SK-N-SH (cell line): ENCODE measurements around the gene TBRG1. TPM values are rescaled to one million over a fixed set of nuclear protein-coding genes. Genes with fewer than 3 reads are reported as not detected.

ENCODE experiments used
- CTCF ChIA-PET: fragments of 300-600, 350-600 bp; formaldehyde crosslinking; extraction: SDS; loops from one replicate; lab custom pipeline; 2021; lab: Yijun Ruan, JAX
- POLR2A ChIA-PET: fragments of 350-600 bp; sonication (Branson Sonifier 250); formaldehyde crosslinking; extraction: SDS; loops from one replicate; lab custom pipeline; 2020; ENCODE audit warnings: antibody characterized with exemption, inconsistent platforms; lab: Yijun Ruan, JAX
- DNase-seq: peaks from one replicate; pipeline ENCODE4 v3.0.0; 2012
- H2AFZ ChIP-seq: fragments of 200-600 bp; sonication (generic); 2 replicates; pipeline ENCODE4 v1.8.1; 2016; ENCODE audit warnings: antibody characterized with exemption, mild to moderate bottlenecking, low read depth
- H3F3A ChIP-seq: fragments of 200-600 bp; sonication (generic); replicated peaks from 2 replicates; pipeline ENCODE3; 2016; ENCODE audit warnings: antibody characterized with exemption, mild to moderate bottlenecking; ENCODE audit not compliant: insufficient read depth
- H3K27ac ChIP-seq, 2 experiments: fragments of 200-500 bp in 1 of 2; fragments of 200-600 bp in 1 of 2; sonication (Bioruptor generic) in 1 of 2; sonication (generic), shearing (Covaris generic) in 1 of 2; 2 replicates each; pipeline versions ENCODE4 v1.5.1 to v1.6.1; 2014 to 2016; ENCODE audit warnings: low read depth in 2 of 2, inconsistent platforms in 1 of 2, low read length in 1 of 2, mild to moderate bottlenecking in 1 of 2, mixed read lengths in 1 of 2
- H3K27me3 ChIP-seq: fragments of 200-600 bp; sonication (generic), shearing (Covaris generic); 2 replicates; pipeline ENCODE4 v1.6.1; 2016; ENCODE audit warnings: mixed run types; ENCODE audit not compliant: insufficient read depth
- H3K36me3 ChIP-seq, 2 experiments: fragments of 200-500 bp in 1 of 2; fragments of 200-600 bp in 1 of 2; sonication (Bioruptor generic) in 1 of 2; sonication (generic) in 1 of 2; replicated peaks in 1 of 2; 2 replicates each; pipeline versions ENCODE3 to v1.5.1; 2014 to 2016; ENCODE audit warnings: low read length in 1 of 2, mild to moderate bottlenecking in 1 of 2; ENCODE audit not compliant: insufficient read depth in 2 of 2, control insufficient read depth in 1 of 2
- H3K4me1 ChIP-seq, 2 experiments: fragments of 200-500 bp in 1 of 2; fragments of 200-600 bp in 1 of 2; sonication (Bioruptor generic) in 1 of 2; sonication (generic), shearing (Covaris generic) in 1 of 2; 2 replicates each; pipeline versions ENCODE4 v1.5.1 to v1.6.1; 2014 to 2016; ENCODE audit warnings: low read depth in 1 of 2, low read length in 1 of 2, mixed run types in 1 of 2; ENCODE audit not compliant: insufficient read depth in 2 of 2, control insufficient read depth in 1 of 2
- H3K4me2 ChIP-seq: fragments of 200-600 bp; sonication (generic), shearing (Covaris generic); 2 replicates; pipeline ENCODE4 v1.6.1; 2017; ENCODE audit warnings: mixed run types
- H3K4me3 ChIP-seq, 2 experiments: fragments of 200-500 bp in 1 of 2; fragments of 200-600 bp in 1 of 2; sonication (Bioruptor generic) in 1 of 2; sonication (generic), shearing (Covaris generic) in 1 of 2; 2 replicates each; pipeline versions ENCODE4 v1.5.1 to v1.8.1; 2014 to 2016; ENCODE audit warnings: low read depth in 2 of 2, inconsistent platforms in 1 of 2, low read length in 1 of 2, mild to moderate bottlenecking in 1 of 2, mixed read lengths in 1 of 2, moderate library complexity in 1 of 2
- H3K79me2 ChIP-seq: fragments of 200-600 bp; sonication (generic); 2 replicates; pipeline ENCODE4 v1.8.1; 2017; ENCODE audit warnings: mild to moderate bottlenecking; ENCODE audit not compliant: insufficient read depth
- H3K9ac ChIP-seq: fragments of 200-600 bp; sonication (generic); 2 replicates; pipeline ENCODE4 v1.6.1; 2017; ENCODE audit warnings: mixed run types
- H3K9me2 ChIP-seq: fragments of 200-600 bp; sonication (generic); 2 replicates; pipeline ENCODE4 v1.6.1; 2017; ENCODE audit warnings: mixed run types
- H3K9me3 ChIP-seq: fragments of 200-600 bp; sonication (generic); 2 replicates; pipeline ENCODE4 v1.6.1; 2017; ENCODE audit warnings: mixed run types, mild to moderate bottlenecking, moderate library complexity
- H4K20me1 ChIP-seq: fragments of 200-600 bp; sonication (generic); 2 replicates; pipeline ENCODE4 v1.6.1; 2017; ENCODE audit warnings: mild to moderate bottlenecking, mixed run types; ENCODE audit not compliant: insufficient read depth
- CTCF ChIP-seq: fragments of 200-600 bp; sonication (generic); IDR thresholded peaks from 2 replicates; pipeline ENCODE4 v1.6.1; 2017; ENCODE audit warnings: antibody characterized with exemption, mild to moderate bottlenecking, moderate library complexity
- ELF1 ChIP-seq: IDR thresholded peaks from 2 replicates; pipeline ENCODE4 v1.4.0; 2012
- EZH2phosphoT487 ChIP-seq: fragments of 200-600 bp; sonication (generic); IDR thresholded peaks from 2 replicates; pipeline ENCODE4 v1.6.1; 2017; ENCODE audit warnings: low read depth, mixed run types, mild to moderate bottlenecking, antibody characterized with exemption, moderate library complexity, borderline replicate concordance
- FOSL2 ChIP-seq: IDR thresholded peaks from 2 replicates; pipeline ENCODE4 v1.4.0; 2012; ENCODE audit warnings: low read depth, mild to moderate bottlenecking, moderate library complexity, borderline replicate concordance
- GABPA ChIP-seq: IDR thresholded peaks from 2 replicates; pipeline ENCODE4 v1.4.0; 2012; ENCODE audit warnings: low read depth, mild to moderate bottlenecking
- MAX ChIP-seq: IDR thresholded peaks from 2 replicates; pipeline ENCODE4 v1.4.0; 2012; ENCODE audit warnings: low read depth
- MXI1 ChIP-seq: IDR thresholded peaks from 2 replicates; pipeline ENCODE4 v1.6.1; 2012; ENCODE audit warnings: mild to moderate bottlenecking, low read depth, low read length, improper control_type of control experiment
- POLR2AphosphoS5 ChIP-seq: IDR thresholded peaks from 2 replicates; pipeline ENCODE4 v1.6.1; 2012; ENCODE audit warnings: low read depth, low read length
- RAD21 ChIP-seq: IDR thresholded peaks from 2 replicates; pipeline ENCODE4 v1.6.1; 2012; ENCODE audit warnings: mild to moderate bottlenecking, low read length
- RXRA ChIP-seq: IDR thresholded peaks from 2 replicates; pipeline ENCODE4 v1.4.0; 2012; ENCODE audit warnings: low read depth, mild to moderate bottlenecking, borderline replicate concordance
- SMC3 ChIP-seq: IDR thresholded peaks from 2 replicates; pipeline ENCODE4 v1.6.1; 2012; ENCODE audit warnings: low read depth, low read length, improper control_type of control experiment
- TAF1 ChIP-seq: IDR thresholded peaks from 2 replicates; pipeline ENCODE4 v1.6.1; 2012; ENCODE audit warnings: low read depth, mild to moderate bottlenecking, low read length, moderate library complexity, borderline replicate concordance
- TCF12 ChIP-seq: IDR thresholded peaks from 2 replicates; pipeline ENCODE4 v1.4.0; 2012
- YY1 ChIP-seq: IDR thresholded peaks from 2 replicates; pipeline ENCODE4 v1.4.0; 2012; ENCODE audit warnings: low read depth, mild to moderate bottlenecking
- WGBS: methylation state at CpG from one replicate; pipeline ENCODE4 v1.1.6; 2017; ENCODE audit warnings: low lambda C conversion rate; 5-methylcytosine and 5-hydroxymethylcytosine counted together
- polyA plus RNA-seq, 3 experiments: library from polyadenylated mRNA; depleted of rRNA; stranded (reverse); fragments of >200 nt; gene quantifications; 2 replicates each; pipeline ENCODE4 v1.2.3, GENCODE V29; 2012
- TF ChIP-seq, protein P1 (sequence below): fragments of 150-350 bp; IDR thresholded peaks from 2 replicates; pipeline ENCODE4 v1.6.1; 2017; ENCODE audit warnings: antibody characterized with exemption, low read length, low read depth, borderline replicate concordance

TBRG1 gene
- polyA plus RNA-seq, 1 of the 3 experiments (the other 2 are of a cell fraction) = 22.0 TPM

DNA sequence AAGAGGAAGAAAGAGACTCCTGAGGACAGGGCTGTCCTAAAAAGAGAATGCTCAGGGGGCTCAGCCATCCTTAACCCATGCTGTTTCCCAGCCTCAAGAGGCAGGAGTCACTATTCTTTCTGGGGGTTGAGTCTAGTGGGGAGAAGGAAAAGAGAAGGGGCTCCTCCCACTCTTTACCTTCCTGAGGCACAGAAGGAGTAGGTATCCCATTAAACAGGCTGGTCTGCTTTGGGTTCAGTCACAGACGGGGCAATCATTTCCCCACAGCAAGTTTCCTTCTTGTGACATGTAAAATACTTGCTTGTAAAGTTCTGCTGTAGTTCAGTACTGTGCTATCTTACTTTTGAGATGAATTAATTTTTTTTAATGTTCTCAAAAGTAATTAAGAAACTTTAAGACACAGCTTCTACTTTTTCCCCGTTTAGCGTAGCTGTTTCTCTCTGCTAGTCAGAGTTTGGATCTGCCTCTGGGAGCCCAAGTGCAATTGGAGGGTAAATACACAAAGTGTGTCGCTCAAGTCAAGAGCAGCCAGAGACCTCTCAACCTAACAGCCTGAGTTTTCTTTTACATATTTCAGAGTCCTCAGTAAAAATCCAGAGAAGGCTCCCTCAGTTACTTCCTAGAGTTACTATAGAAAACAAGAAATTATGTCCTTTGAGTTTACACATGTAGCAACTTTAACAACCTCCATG lies 37.8 kb upstream of the TBRG1 start:
- ChIA-PET CTCF (interaction anchor here (0.6 to 2.7 kb wide), 14 partner anchors 9 to 520 kb away, joined by 3 to 27 read pairs (median 6); partner anchors contain the start of gene OR8A1), POLR2A (no interaction called here)
- H3K9ac ChIP-seq = no peak overlapping the region
- no peaks in the 10 kb centered on the region for H3K79me2 ChIP-seq
- no peak overlapping the region for H3K27ac ChIP-seq
- no peaks in the 10 kb centered on the region for H3K9me2 ChIP-seq
- H3F3A ChIP-seq = no peaks in the 10 kb centered on the region
- no peaks in the 10 kb centered on the region for H4K20me1 ChIP-seq
- H3K4me3 ChIP-seq = no peak overlapping the region
- no peak for DNase-seq
- TF ChIP-seq RXRA (no peak), POLR2AphosphoS5 (no peak), MXI1 (no peak), YY1 (no peak), EZH2phosphoT487 (no peak)
- no peaks in the 10 kb centered on the region for H3K36me3 ChIP-seq
- peaks cover 46% of the 10 kb centered on the region; the same call in 1 of the 2 replicates for H3K27me3 ChIP-seq
- no peak overlapping the region for H3K4me2 ChIP-seq
- H2AFZ ChIP-seq = no peak overlapping the region
- H3K9me3 ChIP-seq = no peaks in the 10 kb centered on the region
- WGBS = 10% methylated on average over 4 of the region's 4 CpGs
- H3K4me1 ChIP-seq = no peaks in the 10 kb centered on the region

DNA sequence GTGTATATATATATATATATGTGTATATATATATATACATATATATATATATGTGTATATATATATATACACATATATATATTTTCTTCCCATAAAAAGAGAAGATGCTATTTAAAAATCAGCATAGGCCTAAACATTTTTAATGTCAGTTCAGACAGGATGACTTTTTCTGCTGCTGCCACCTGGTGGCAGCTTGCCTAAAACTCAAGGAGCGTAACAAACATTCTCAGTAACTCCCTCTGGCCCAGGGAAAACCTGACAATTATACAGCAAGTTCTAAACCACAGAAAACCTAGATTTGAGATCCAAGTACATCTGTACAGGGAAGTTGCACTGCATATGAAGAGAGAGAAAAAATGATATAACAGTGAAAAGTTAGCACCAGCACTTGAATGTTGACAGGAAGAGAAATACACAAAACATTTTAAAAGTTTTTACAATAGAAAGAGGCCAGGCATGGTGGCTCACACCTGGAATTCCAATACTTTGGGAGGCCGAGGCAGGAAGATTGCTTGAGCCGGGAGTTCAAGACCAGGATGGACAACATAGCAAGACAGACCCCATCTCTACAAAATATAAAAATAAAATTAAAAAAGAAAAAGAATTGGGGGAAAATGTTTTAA lies 36.3 kb upstream of the TBRG1 start:
- 0% methylated on average over 3 of the region's 3 CpGs for WGBS
- Histone ChIP-seq H3K27ac (no peak overlapping the region), H3K9me2 (no peaks in the 10 kb centered on the region), H4K20me1 (no peaks in the 10 kb centered on the region), H3K9ac (no peak overlapping the region), H3K36me3 (no peaks in the 10 kb centered on the region), H3K79me2 (no peaks in the 10 kb centered on the region), H3K4me1 (no peaks in the 10 kb centered on the region), H3K4me2 (no peak overlapping the region), H3K27me3 (peaks cover 42% of the 10 kb centered on the region; the same call in 1 of the 2 replicates), H3K9me3 (no peaks in the 10 kb centered on the region), H2AFZ (no peak overlapping the region), H3F3A (no peaks in the 10 kb centered on the region), H3K4me3 (no peak overlapping the region)
- ChIA-PET CTCF (interaction anchor here (0.6 to 2.7 kb wide), 19 partner anchors 9 to 1185 kb away, joined by 3 to 27 read pairs (median 4); partner anchors contain the start of gene TBRG1), POLR2A (no interaction called here)
- peak; percentile 32 for DNase-seq
- TF ChIP-seq ELF1 (no peak), TAF1 (no peak), FOSL2 (no peak), CTCF (peak; percentile 71), MXI1 (no peak), RAD21 (peak; percentile 67), MAX (no peak), GABPA (no peak), SMC3 (peak; percentile 74), TCF12 (no peak)
- TF ChIP-seq, protein P1, sequence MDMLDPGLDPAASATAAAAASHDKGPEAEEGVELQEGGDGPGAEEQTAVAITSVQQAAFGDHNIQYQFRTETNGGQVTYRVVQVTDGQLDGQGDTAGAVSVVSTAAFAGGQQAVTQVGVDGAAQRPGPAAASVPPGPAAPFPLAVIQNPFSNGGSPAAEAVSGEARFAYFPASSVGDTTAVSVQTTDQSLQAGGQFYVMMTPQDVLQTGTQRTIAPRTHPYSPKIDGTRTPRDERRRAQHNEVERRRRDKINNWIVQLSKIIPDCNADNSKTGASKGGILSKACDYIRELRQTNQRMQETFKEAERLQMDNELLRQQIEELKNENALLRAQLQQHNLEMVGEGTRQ = no peak
- TF ChIP-seq, all 33 proteins: peak for 3
